Fibroblast of lung (primary cell): ENCODE results near the gene NFATC2IP.

Experiments
- EZH2 ChIP-seq: IDR thresholded peaks from 2 replicates; pipeline ENCODE4 v1.5.1; 2012; ENCODE audit warnings: low read length, control low read depth, mild to moderate bottlenecking; ENCODE audit errors: missing control alignments
- TF ChIP-seq, protein P1 (sequence below), 2 donors: IDR thresholded peaks in 1 of 2; conservative IDR thresholded peaks in 1 of 2; 1 replicate in 1 of 2; 2 replicates in 1 of 2; pipeline ENCODE4 v1.5.1; 2011 to 2012; ENCODE audit warnings: low read length in 2 of 2, control low read depth in 1 of 2, inconsistent platforms in 1 of 2, low read depth in 1 of 2, mild to moderate bottlenecking in 1 of 2

DNA sequence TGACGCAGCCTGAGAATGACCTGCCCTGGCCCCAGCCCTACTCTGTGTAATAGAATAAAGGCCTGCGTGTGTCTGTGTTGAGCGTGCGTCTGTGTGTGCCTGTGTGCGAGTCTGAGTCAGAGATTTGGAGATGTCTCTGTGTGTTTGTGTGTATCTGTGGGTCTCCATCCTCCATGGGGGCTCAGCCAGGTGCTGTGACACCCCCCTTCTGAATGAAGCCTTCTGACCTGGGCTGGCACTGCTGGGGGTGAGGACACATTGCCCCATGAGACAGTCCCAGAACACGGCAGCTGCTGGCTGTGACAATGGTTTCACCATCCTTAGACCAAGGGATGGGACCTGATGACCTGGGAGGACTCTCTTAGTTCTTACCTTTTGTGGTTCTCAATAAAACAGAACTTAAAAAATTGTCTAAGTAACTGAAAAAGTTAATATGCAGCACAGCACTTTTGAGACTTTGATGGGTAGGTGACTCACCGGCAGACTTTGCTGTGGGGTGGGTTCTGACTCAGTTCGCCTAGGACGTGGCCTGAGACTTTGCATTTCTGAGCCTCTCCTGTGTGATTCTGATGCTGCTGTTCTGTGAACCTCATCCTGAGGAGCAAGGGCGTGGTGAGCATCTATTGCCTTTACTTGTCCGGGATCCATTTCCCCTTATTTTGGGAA, 39.8 kb downstream of the NFATC2IP start:
- TF ChIP-seq, protein P1, sequence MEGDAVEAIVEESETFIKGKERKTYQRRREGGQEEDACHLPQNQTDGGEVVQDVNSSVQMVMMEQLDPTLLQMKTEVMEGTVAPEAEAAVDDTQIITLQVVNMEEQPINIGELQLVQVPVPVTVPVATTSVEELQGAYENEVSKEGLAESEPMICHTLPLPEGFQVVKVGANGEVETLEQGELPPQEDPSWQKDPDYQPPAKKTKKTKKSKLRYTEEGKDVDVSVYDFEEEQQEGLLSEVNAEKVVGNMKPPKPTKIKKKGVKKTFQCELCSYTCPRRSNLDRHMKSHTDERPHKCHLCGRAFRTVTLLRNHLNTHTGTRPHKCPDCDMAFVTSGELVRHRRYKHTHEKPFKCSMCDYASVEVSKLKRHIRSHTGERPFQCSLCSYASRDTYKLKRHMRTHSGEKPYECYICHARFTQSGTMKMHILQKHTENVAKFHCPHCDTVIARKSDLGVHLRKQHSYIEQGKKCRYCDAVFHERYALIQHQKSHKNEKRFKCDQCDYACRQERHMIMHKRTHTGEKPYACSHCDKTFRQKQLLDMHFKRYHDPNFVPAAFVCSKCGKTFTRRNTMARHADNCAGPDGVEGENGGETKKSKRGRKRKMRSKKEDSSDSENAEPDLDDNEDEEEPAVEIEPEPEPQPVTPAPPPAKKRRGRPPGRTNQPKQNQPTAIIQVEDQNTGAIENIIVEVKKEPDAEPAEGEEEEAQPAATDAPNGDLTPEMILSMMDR (conservative IDR thresholded peaks at IDR 0.05 in 1 of 2, IDR thresholded peaks at IDR 0.05 in 1 of 2; ENCODE audit: low read depth in 1 of 2, low read length in 2 of 2), result no peak
- no peak for TF ChIP-seq EZH2
